GM12872 (cell line): ENCODE measurements around the gene AKR1B15.

Experiments
- CTCF ChIP-seq: IDR thresholded peaks from 3 replicates; pipeline ENCODE4 v1.5.1; 2011; ENCODE audit warnings: low read depth, mild to moderate bottlenecking, low read length, moderate library complexity; ENCODE audit not compliant: insufficient read depth

The AKR1B15 gene

GRCh38 chr7:134618756-134619530 is 70.0 kb downstream of the AKR1B15 start:
- no peak for TF ChIP-seq CTCF

DNA sequence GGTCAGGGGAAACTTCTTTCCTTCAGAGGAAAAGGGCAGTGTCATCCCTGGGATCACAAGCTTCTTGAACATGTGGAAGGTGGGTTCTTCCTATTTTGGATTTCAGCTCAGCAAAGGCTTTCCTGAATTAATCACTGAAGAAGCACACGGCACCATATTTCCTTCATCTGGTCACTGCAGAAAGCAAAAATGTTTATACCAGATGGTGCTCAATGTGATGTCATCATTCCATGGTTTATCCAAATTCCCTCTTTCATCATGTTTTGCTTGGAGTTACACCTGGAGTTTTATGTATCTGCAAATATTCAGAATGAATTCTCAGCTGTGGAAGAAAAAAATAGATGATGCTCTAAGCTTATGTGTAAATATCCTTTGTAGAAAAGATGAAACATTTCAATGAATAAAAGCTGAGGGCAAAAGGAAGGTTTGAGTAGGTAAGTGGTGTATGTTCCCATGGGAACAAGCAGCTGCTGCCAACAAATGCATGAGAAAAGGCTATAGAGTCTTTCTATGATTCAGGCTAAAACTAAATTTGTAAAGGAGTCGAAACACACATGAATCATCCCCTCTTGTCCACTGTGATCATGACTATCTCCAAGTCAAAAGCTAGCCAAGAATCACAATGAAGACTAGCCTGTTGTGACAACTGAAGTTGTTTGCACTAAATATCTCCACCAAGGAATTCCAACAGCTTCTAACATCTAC is 70.9 kb downstream of the AKR1B15 start:
- TF ChIP-seq CTCF = no peak

DNA sequence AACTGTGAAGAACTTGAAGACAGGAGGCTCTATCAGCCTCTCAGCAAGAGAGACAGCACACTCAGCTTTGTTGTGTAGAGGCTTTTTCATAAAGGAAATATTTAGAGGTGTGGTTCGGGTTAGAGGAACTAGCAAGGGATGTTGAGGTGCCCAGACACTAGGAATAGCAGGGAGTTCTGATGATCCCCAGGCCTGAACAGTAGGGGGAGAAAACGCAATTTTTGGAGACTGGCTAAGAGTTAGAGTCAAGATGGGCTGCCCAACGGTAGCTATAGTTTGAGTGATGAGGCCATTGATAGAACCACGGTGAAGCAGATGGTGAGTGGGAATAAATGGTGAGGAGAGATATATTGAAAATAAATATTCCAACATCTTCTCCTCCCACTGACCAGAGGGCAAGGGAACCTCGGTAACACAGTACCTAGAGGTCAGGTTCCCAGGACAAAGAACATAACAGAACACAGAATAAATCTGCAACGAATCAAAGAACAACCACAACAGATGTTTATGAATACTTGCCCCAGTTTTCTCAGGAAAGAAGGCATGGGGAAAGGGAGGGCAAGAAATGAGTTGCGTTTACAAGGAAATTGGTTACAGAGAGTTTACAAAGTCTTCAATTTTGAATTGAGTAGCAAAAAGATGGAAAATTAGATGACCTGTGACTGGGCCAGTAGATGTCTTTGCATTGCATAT is 73.5 kb downstream of the AKR1B15 start:
- no peak for TF ChIP-seq CTCF

- TF ChIP-seq CTCF = no peak
Measured at GRCh38 chr7:134623193-134623592, 74.3 kb downstream of the AKR1B15 start.

DNA sequence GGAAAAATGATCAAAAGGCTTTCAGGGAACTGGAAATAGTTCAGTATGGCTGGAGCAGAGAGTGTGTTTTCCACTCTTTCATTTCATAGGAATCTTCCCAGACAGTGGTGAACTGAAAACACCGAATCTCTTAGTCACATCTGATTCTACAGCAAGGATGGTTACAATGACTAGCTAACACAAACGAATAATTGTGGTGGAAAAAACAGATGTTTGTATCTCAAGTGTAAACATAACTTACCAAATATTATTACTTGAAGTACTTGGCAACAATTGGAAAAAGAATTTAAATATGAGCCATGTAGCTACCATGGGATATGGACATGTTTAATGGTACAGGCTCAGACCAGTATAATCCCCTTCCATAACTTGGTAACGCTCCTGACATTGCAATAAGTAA is 76.6 kb downstream of the AKR1B15 start:
- TF ChIP-seq CTCF = no peak

DNA sequence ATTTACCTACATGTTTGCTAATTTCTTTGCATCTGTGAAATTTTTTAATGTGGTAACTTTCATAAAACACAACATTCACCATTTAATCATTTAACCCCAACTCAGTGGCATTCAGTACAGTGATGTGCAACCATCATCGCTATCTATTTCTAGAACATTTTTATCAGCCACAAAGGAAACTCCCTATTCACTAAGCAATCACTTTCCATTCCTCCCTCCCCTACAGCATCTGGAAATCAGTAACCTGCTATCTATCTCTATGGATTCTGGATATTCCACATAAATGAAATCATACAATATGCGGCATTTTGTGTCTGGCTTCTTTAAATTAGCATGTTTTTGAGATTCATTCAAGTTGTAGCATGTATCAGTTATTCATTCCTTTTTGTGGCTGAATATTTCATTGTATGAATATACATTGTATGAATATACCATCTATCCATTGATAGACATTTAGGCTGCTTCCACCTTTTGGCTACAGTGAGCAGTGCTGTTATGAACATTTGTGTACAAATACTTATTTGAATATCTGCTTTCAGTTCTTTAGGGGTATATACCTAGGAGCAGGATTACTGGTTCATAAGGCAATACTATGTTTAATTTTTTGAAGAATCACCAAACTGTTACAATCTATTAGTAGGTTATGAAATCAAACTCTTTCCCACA is 78.3 kb downstream of the AKR1B15 start:
- TF ChIP-seq CTCF = no peak

DNA sequence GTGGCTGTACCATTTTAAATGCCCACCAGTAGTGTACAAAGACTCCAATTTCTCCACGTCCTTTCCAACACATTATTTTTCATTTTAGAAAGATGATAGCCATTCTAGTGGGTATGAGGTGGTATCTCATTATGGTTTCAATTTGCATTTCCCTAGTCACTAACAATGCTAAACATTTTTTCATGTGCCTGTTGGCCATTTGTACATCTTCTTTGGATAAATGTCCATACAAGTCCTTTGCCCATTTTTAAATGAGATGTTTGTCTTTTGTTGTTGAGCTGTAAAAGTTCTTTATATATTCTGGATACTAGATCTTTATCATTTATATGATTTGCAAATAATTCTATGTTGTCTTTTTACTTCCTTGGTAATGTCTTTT is 78.9 kb downstream of the AKR1B15 start:
- no peak for TF ChIP-seq CTCF
